Liver (tissue), 9 donors: ENCODE results near the gene NTNG1. TPM values are rescaled to one million over a fixed set of nuclear protein-coding genes. Genes with fewer than 3 reads are reported as not detected.

Source experiments
- DNase-seq: peaks from one replicate; pipeline ENCODE4 v3.0.0-alpha.2; 2017; ENCODE audit warnings: low spot score
- H3K27ac ChIP-seq, 2 donors: one replicate each; pipeline ENCODE4 v1.7.0; 2013; ENCODE audit warnings: inconsistent platforms in 2 of 2, low read length in 2 of 2, control low read depth in 1 of 2, low read depth in 1 of 2, mild to moderate bottlenecking in 1 of 2
- H3K27me3 ChIP-seq, 4 donors: one replicate each; pipeline versions ENCODE4 v1.6.1 to v1.7.0; 2013; ENCODE audit warnings: low read length in 3 of 4, inconsistent platforms in 1 of 4, mild to moderate bottlenecking in 1 of 4, moderate library complexity in 1 of 4; ENCODE audit not compliant: control insufficient read depth in 4 of 4, insufficient read depth in 4 of 4
- H3K36me3 ChIP-seq, 4 donors: one replicate each; pipeline versions ENCODE4 v1.6.1 to v1.7.0; 2013; ENCODE audit warnings: low read length in 3 of 4, mild to moderate bottlenecking in 3 of 4, low read depth in 1 of 4, moderate library complexity in 1 of 4; ENCODE audit not compliant: control insufficient read depth in 4 of 4, insufficient read depth in 3 of 4
- H3K4me1 ChIP-seq, 4 donors: one replicate each; pipeline versions ENCODE4 v1.6.1 to v1.7.0; 2013; ENCODE audit warnings: low read length in 3 of 4, mild to moderate bottlenecking in 3 of 4, moderate library complexity in 1 of 4; ENCODE audit not compliant: control insufficient read depth in 4 of 4, insufficient read depth in 4 of 4
- H3K4me3 ChIP-seq, 3 donors: one replicate each; pipeline versions ENCODE4 v1.6.1 to v1.7.0; 2013; ENCODE audit warnings: low read length in 3 of 3, control low read depth in 1 of 3, low read depth in 1 of 3, mild to moderate bottlenecking in 1 of 3
- H3K9ac ChIP-seq, 2 donors: one replicate each; pipeline ENCODE4 v1.7.0; 2013; ENCODE audit warnings: low read length in 2 of 2, mild to moderate bottlenecking in 2 of 2, moderate library complexity in 2 of 2, control low read depth in 1 of 2, low read depth in 1 of 2
- H3K9me3 ChIP-seq, 4 donors: one replicate each; pipeline versions ENCODE4 v1.6.1 to v1.7.0; 2013; ENCODE audit warnings: low read length in 3 of 4; ENCODE audit not compliant: control insufficient read depth in 4 of 4
- CTCF ChIP-seq: fragments of 150-350 bp; IDR thresholded peaks from 2 replicates; pipeline ENCODE4 v1.5.1; 2017; ENCODE audit warnings: improper control_type of control experiment, low read depth, low read length; ENCODE audit not compliant: missing input control
- EGR1 ChIP-seq, 2 donors: IDR thresholded peaks; 2 replicates each; pipeline ENCODE4 v1.6.1; 2016 to 2018; ENCODE audit warnings: antibody characterized with exemption in 2 of 2, low read depth in 2 of 2
- FOXA1 ChIP-seq: IDR thresholded peaks from 2 replicates; pipeline ENCODE4 v1.6.1; 2016; ENCODE audit warnings: antibody characterized with exemption
- GABPA ChIP-seq, 2 donors: IDR thresholded peaks in 1 of 2; conservative IDR thresholded peaks in 1 of 2; 2 replicates each; pipeline ENCODE4 v1.6.1; 2016; ENCODE audit warnings: antibody characterized with exemption in 2 of 2, mild to moderate bottlenecking in 1 of 2, moderate library complexity in 1 of 2
- HNF4A ChIP-seq, 2 donors: conservative IDR thresholded peaks; 2 replicates each; pipeline ENCODE4 v1.6.1; 2016; ENCODE audit warnings: antibody characterized with exemption in 2 of 2, mild to moderate bottlenecking in 2 of 2
- HNF4G ChIP-seq: IDR thresholded peaks from 2 replicates; pipeline ENCODE4 v1.6.1; 2016; ENCODE audit warnings: antibody characterized with exemption
- JUND ChIP-seq, 2 donors: IDR thresholded peaks; 2 replicates each; pipeline ENCODE4 v1.6.1; 2016; ENCODE audit warnings: antibody characterized with exemption in 2 of 2
- MAX ChIP-seq: IDR thresholded peaks from 2 replicates; pipeline ENCODE4 v1.6.1; 2016; ENCODE audit warnings: antibody characterized with exemption
- NR2F2 ChIP-seq: IDR thresholded peaks from 2 replicates; pipeline ENCODE4 v1.6.1; 2016; ENCODE audit warnings: antibody characterized with exemption
- RAD21 ChIP-seq, 2 donors: IDR thresholded peaks; 2 replicates each; pipeline ENCODE4 v1.6.1; 2016; ENCODE audit warnings: antibody characterized with exemption in 2 of 2, mild to moderate bottlenecking in 2 of 2
- REST ChIP-seq: IDR thresholded peaks from 2 replicates; pipeline ENCODE4 v1.6.1; 2016; ENCODE audit warnings: antibody characterized with exemption, mild to moderate bottlenecking
- RXRA ChIP-seq, 2 donors: IDR thresholded peaks; 2 replicates each; pipeline ENCODE4 v1.6.1; 2017 to 2018; ENCODE audit warnings: antibody characterized with exemption in 2 of 2, mild to moderate bottlenecking in 1 of 2
- SP1 ChIP-seq: IDR thresholded peaks from 2 replicates; pipeline ENCODE4 v1.6.1; 2018; ENCODE audit warnings: antibody characterized with exemption, mild to moderate bottlenecking
- TAF1 ChIP-seq: conservative IDR thresholded peaks from 2 replicates; pipeline ENCODE4 v1.6.1; 2016; ENCODE audit warnings: antibody characterized with exemption, mild to moderate bottlenecking
- YY1 ChIP-seq: IDR thresholded peaks from 2 replicates; pipeline ENCODE4 v1.6.1; 2016; ENCODE audit warnings: antibody characterized with exemption, mild to moderate bottlenecking
- ZBTB33 ChIP-seq: IDR thresholded peaks from 2 replicates; pipeline ENCODE4 v1.6.1; 2016; ENCODE audit warnings: antibody characterized with exemption
- WGBS: extraction: QIAGEN DNeasy Blood & Tissue Kit; methylation state at CpG from one replicate; pipeline ENCODE4 v1.1.7; 2013; 5-methylcytosine and 5-hydroxymethylcytosine counted together
- polyA plus RNA-seq, 2 donors: library from polyadenylated mRNA; stranded (reverse) in 1 of 2; unstranded in 1 of 2; fragments of 200-250 nt in 1 of 2; fragments of >200 nt in 1 of 2; fragmentation: Nextera tagmentation in 1 of 2; extraction: Ambion mirVana in 1 of 2; gene quantifications; one replicate each; pipeline versions ENCODE4 v1.2.1 to v1.2.3, GENCODE V29; 2013 to 2015
- total RNA-seq, 2 donors: library from RNA; depleted of rRNA; stranded (reverse); fragments of >200 nt; gene quantifications; one replicate each; pipeline ENCODE4 v1.2.3, GENCODE V29; 2014
- TF ChIP-seq, protein P1 (sequence below): IDR thresholded peaks from 2 replicates; pipeline ENCODE4 v1.6.1; 2016; ENCODE audit warnings: antibody characterized with exemption
- donor health status: healthy.
- donor health status: healthy.
- donor health status: healthy.
- donor health status: healthy.
- donor health status: healthy.

NTNG1 gene
- total and polyA plus RNA-seq, 4 donors, result under 0.01 TPM; not detected in 2

GRCh38 chr1:107467811-107468210 is 327.0 kb downstream of the NTNG1 start:
- Histone ChIP-seq H3K4me1 (no peaks in the 10 kb centered on the region), H3K27me3 (peaks cover 0 to 4% (median 0%) of the 10 kb centered on the region in 4 donors), H3K4me3 (no peak overlapping the region), H3K9ac (no peak overlapping the region), H3K36me3 (no peaks in the 10 kb centered on the region), H3K9me3 (no peaks in the 10 kb centered on the region), H3K27ac (no peak overlapping the region)
- no peak for DNase-seq
- WGBS, result 89% methylated on average over 3 of the region's 3 CpGs
- TF ChIP-seq, protein P1, sequence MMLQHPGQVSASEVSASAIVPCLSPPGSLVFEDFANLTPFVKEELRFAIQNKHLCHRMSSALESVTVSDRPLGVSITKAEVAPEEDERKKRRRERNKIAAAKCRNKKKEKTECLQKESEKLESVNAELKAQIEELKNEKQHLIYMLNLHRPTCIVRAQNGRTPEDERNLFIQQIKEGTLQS, result no peak
- TF ChIP-seq JUND (IDR thresholded peaks at IDR 0.05) (no peak), NR2F2 (no peak), HNF4A (conservative IDR thresholded peaks at IDR 0.05) (no peak), GABPA (IDR thresholded peaks at IDR 0.05 in 1 of 2, conservative IDR thresholded peaks at IDR 0.05 in 1 of 2) (no peak), ZBTB33 (no peak), MAX (no peak), TAF1 (no peak), YY1 (no peak), SP1 (no peak), REST (no peak), FOXA1 (no peak), RAD21 (IDR thresholded peaks at IDR 0.05) (no peak)

- DNase-seq, result no peak
- Histone ChIP-seq H3K4me1 (no peaks in the 10 kb centered on the region), H3K9me3 (no peaks in the 10 kb centered on the region), H3K27me3 (peaks cover 0 to 3% (median 0%) of the 10 kb centered on the region in 4 donors), H3K36me3 (no peaks in the 10 kb centered on the region), H3K4me3 (no peak overlapping the region), H3K27ac (no peak overlapping the region), H3K9ac (no peak overlapping the region)
- 75% methylated on average over 2 of the region's 2 CpGs for WGBS
- TF ChIP-seq YY1 (no peak), ZBTB33 (no peak), CTCF (no peak), REST (no peak), HNF4A (conservative IDR thresholded peaks at IDR 0.05) (no peak), MAX (no peak), RAD21 (IDR thresholded peaks at IDR 0.05) (no peak), EGR1 (IDR thresholded peaks at IDR 0.05; ENCODE audit: low read depth in 2 of 2) (no peak), JUND (IDR thresholded peaks at IDR 0.05) (no peak), HNF4G (no peak), RXRA (IDR thresholded peaks at IDR 0.05) (no peak), GABPA (IDR thresholded peaks at IDR 0.05 in 1 of 2, conservative IDR thresholded peaks at IDR 0.05 in 1 of 2) (no peak), NR2F2 (no peak)
- TF ChIP-seq, protein P1, result no peak
Observed at GRCh38 chr1:107473065-107473464, 332.2 kb downstream of the NTNG1 start.
